Measurements from ENCODE around the gene FLT3LG. TPM values are rescaled to one million over a fixed set of nuclear protein-coding genes. Genes with fewer than 3 reads are reported as not detected.

Gene FLT3LG
- total and polyA plus RNA-seq, 2 experiments from 2014 or later, result 0.49 to 1.8 TPM

DNA sequence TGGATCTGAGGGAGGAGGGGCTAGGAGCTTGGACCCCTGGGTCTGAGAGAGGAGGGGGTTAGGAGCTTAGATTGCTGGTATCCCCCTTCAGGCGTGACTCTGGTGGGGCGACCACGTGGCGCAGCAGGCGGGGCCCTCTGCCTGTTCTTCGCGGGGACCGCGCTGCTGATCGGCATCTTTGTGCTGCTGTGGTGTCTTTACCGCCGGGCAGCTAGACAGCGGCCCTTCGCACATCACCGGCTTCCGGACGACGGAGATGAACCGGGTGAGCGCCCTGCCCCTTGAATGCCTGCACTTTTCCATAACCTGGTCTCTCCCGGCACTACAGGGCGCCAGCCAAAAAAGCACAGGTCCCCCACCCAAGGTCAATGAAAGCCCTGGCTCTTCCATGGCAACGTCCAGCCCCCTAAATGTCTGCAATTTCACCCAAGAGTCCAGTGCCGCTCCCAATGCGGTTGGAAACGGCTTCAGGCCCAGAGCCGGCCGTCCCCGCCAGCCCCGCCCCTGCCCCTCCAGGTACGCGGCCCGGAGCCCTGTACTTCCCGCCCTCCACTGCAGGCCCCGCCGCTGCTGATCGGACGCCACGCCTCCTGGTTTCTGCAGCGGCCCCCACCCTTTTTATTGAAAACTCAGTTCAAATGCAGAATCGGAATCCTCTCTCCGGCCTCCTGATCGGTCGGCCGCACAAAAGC is 46.0 kb upstream of the FLT3LG start:
- H3K4me1 ChIP-seq (ENCODE audit: insufficient read depth), result peaks cover 44% of the 10 kb centered on the region
- TF ChIP-seq POLR2AphosphoS5 (IDR thresholded peaks at IDR 0.05; ENCODE audit: low read depth) (peak; percentile 60), CREB1 (CRISPR knock-in tag; IDR thresholded peaks at IDR 0.05; ENCODE audit: low read depth) (no peak)
- H3K4me3 ChIP-seq, result peak overlapping the region; percentile 82
- H3K27ac ChIP-seq (ENCODE audit: low read depth), result no peak overlapping the region
- DNase-seq (ENCODE audit: low spot score) (peak; percentile 88), ATAC-seq (peak; percentile 60)
- peak overlapping the region; percentile 81 for H3K4me3 Mint-ChIP-seq
- no peaks in the 10 kb centered on the region for H3K9me2 ChIP-seq (ENCODE audit: insufficient read depth)
- H2AFZ ChIP-seq, result peak overlapping the region; percentile 90; the same call in 1 of the 2 replicates
- H3K36me3 ChIP-seq (ENCODE audit: insufficient read depth), result no peaks in the 10 kb centered on the region
- no peak overlapping the region for H3K27ac Mint-ChIP-seq
- H3F3A ChIP-seq (replicated peaks; ENCODE audit: low read depth), result peaks cover 43% of the 10 kb centered on the region
- H4K20me1 ChIP-seq (replicated peaks; ENCODE audit: insufficient read depth), result no peaks in the 10 kb centered on the region
- H3K4me2 ChIP-seq, result peak overlapping the region; percentile 98
- H3K79me2 ChIP-seq (replicated peaks; ENCODE audit: insufficient read depth), result no peaks in the 10 kb centered on the region
- peaks cover 81% of the 10 kb centered on the region for H3K27me3 ChIP-seq (ENCODE audit: insufficient read depth)
- peaks cover 75% of the 10 kb centered on the region for H3K27me3 Mint-ChIP-seq (ENCODE audit: insufficient read depth, low read depth, poor library complexity)
- peaks cover 5% of the 10 kb centered on the region for H3K36me3 Mint-ChIP-seq (ENCODE audit: low read depth)
- peaks cover 57% of the 10 kb centered on the region for H3K4me1 Mint-ChIP-seq
- H3K9me3 Mint-ChIP-seq, result peaks cover 16% of the 10 kb centered on the region; the same call in 2 of the 3 replicates

DNA sequence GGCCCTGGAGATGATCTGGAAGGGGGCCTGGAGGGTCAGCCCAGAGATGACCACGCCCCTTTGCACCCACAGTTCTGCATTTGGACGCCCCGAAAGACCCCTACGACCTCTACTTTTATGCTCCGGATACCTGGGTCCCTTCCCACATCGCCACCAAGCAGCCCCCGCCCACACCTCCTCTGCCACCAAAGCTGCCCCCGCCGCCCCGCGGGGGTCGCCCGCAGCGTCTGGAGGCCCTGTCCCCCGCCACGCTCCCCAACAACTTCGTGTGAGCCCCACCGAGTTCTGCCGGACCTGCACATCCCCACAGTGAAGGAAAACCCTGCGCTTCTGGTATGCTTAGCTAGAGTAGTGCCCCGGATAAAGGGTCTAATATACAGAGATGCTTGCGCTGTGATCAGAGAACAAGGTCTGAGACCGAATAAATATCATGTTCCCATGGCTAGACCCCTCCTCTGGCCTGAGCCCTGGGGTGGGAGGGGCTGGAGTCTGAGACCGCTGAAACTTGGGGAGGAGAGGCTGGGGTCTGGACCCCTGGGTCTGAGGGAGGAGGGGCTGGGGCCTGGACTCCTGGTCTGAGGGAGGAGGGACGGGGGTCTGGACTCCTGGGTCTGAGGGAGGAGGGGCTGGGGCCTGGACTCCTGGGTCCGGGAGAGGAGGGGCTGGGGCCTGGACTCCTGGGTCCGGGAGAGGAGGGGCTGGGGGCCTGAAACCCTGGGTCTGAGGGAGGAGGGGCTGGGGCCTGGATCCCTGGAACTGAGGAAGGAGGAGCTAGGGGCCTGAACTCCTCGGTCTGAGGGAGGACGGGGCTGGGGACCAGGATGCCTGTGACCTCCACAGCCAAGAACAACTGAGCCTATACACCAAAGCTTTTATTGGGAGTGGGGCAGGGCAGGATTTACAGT is 45.2 kb upstream of the FLT3LG start:
- Histone ChIP-seq H3K27ac (ENCODE audit: low read depth) (no peak overlapping the region), H3K36me3 (ENCODE audit: insufficient read depth) (no peaks in the 10 kb centered on the region), H3F3A (replicated peaks; ENCODE audit: low read depth) (peaks cover 39% of the 10 kb centered on the region), H3K79me2 (replicated peaks; ENCODE audit: insufficient read depth) (no peaks in the 10 kb centered on the region), H4K20me1 (replicated peaks; ENCODE audit: insufficient read depth) (no peaks in the 10 kb centered on the region), H3K27me3 (ENCODE audit: insufficient read depth) (peaks cover 81% of the 10 kb centered on the region), H3K4me1 (ENCODE audit: insufficient read depth) (peaks cover 44% of the 10 kb centered on the region), H3K4me2 (peak overlapping the region; percentile 98), H3K4me3 (peak overlapping the region; percentile 82), H2AFZ (peak overlapping the region; percentile 90; the same call in 1 of the 2 replicates), H3K9me2 (ENCODE audit: insufficient read depth) (no peaks in the 10 kb centered on the region)
- Mint-ChIP-seq H3K36me3 (ENCODE audit: low read depth) (peaks cover 5% of the 10 kb centered on the region), H3K9me3 (peaks cover 13% of the 10 kb centered on the region; the same call in 2 of the 3 replicates), H3K4me3 (peak overlapping the region; percentile 81), H3K4me1 (peaks cover 57% of the 10 kb centered on the region), H3K27me3 (ENCODE audit: insufficient read depth, low read depth, poor library complexity) (peaks cover 76% of the 10 kb centered on the region), H3K27ac (peak overlapping the region; percentile 45; the same call in 1 of the 2 replicates)
- ATAC-seq (peak; percentile 1), DNase-seq (ENCODE audit: low spot score) (no peak)
- TF ChIP-seq EZH2 (IDR thresholded peaks at IDR 0.05; ENCODE audit: low read depth, unreplicated experiment) (no peak), CREB1 (CRISPR knock-in tag; IDR thresholded peaks at IDR 0.05; ENCODE audit: low read depth) (no peak), CTCF (conservative IDR thresholded peaks at IDR 0.05; ENCODE audit: low read depth in 2 of 2) (no peak), NANOG (IDR thresholded peaks at IDR 0.05; ENCODE audit: borderline replicate concordance) (no peak)
- TF ChIP-seq, protein P1, sequence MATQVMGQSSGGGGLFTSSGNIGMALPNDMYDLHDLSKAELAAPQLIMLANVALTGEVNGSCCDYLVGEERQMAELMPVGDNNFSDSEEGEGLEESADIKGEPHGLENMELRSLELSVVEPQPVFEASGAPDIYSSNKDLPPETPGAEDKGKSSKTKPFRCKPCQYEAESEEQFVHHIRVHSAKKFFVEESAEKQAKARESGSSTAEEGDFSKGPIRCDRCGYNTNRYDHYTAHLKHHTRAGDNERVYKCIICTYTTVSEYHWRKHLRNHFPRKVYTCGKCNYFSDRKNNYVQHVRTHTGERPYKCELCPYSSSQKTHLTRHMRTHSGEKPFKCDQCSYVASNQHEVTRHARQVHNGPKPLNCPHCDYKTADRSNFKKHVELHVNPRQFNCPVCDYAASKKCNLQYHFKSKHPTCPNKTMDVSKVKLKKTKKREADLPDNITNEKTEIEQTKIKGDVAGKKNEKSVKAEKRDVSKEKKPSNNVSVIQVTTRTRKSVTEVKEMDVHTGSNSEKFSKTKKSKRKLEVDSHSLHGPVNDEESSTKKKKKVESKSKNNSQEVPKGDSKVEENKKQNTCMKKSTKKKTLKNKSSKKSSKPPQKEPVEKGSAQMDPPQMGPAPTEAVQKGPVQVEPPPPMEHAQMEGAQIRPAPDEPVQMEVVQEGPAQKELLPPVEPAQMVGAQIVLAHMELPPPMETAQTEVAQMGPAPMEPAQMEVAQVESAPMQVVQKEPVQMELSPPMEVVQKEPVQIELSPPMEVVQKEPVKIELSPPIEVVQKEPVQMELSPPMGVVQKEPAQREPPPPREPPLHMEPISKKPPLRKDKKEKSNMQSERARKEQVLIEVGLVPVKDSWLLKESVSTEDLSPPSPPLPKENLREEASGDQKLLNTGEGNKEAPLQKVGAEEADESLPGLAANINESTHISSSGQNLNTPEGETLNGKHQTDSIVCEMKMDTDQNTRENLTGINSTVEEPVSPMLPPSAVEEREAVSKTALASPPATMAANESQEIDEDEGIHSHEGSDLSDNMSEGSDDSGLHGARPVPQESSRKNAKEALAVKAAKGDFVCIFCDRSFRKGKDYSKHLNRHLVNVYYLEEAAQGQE (IDR thresholded peaks at IDR 0.05; ENCODE audit: unreplicated experiment), result no peak
- TF ChIP-seq, protein P2, sequence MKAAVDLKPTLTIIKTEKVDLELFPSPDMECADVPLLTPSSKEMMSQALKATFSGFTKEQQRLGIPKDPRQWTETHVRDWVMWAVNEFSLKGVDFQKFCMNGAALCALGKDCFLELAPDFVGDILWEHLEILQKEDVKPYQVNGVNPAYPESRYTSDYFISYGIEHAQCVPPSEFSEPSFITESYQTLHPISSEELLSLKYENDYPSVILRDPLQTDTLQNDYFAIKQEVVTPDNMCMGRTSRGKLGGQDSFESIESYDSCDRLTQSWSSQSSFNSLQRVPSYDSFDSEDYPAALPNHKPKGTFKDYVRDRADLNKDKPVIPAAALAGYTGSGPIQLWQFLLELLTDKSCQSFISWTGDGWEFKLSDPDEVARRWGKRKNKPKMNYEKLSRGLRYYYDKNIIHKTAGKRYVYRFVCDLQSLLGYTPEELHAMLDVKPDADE (IDR thresholded peaks at IDR 0.05), result no peak
